Caco-2 (cell line): ENCODE measurements around the gene IGSF3. TPM values are rescaled to one million over a fixed set of nuclear protein-coding genes. Genes with fewer than 3 reads are reported as not detected.
A peak's percentile ranks its signal among the peaks of the same experiment; 100 is the strongest.
"Not testable (repeated sequence)": the region's sequence is repeated elsewhere in the genome, so short reads cannot be mapped to it uniquely, and the experiment has no call there.

Experiments used
- BruUV-seq: library from RNA; stranded (reverse); fragments of 400-500 nt; replicated peaks from 2 replicates; lab custom pipeline; 2021; lab: Mats Ljungman, UMichigan
- CTCF ChIA-PET: fragments of 300-600 bp; sonication (Branson Sonifier 250); formaldehyde crosslinking; loops from one replicate; lab custom pipeline; 2022; ENCODE audit warnings: antibody characterized with exemption; lab: Charles Lee
- POLR2A ChIA-PET: fragments of 300-600 bp; sonication (Branson Sonifier 250); formaldehyde crosslinking; loops from one replicate; lab custom pipeline; 2022; ENCODE audit warnings: antibody characterized with exemption; lab: Charles Lee
- DNase-seq, 2 experiments: peaks; one replicate each; pipeline versions ENCODE4 v3.0.0 to v3.0.0-alpha.2; 2020 to 2022
- H3K27me3 ChIP-seq: replicated peaks from 2 replicates; pipeline ENCODE4 v1.6.0; 2011; ENCODE audit warnings: low read length; ENCODE audit not compliant: control insufficient read depth, insufficient read depth
- H3K36me3 ChIP-seq: 2 replicates; pipeline ENCODE4 v1.5.1; 2011; ENCODE audit warnings: low read length; ENCODE audit not compliant: control insufficient read depth, insufficient read depth
- H3K4me1 ChIP-seq: fragments of 250-450 bp; sonication (Bioruptor Pico); 2 replicates; pipeline ENCODE4 v1.5.1; 2020; ENCODE audit warnings: mild to moderate bottlenecking
- H3K4me3 ChIP-seq: 2 replicates; pipeline ENCODE4 v1.5.1; 2011; ENCODE audit warnings: low read depth, mild to moderate bottlenecking, control low read depth, low read length
- H3K9me3 ChIP-seq: fragments of 250-450 bp; sonication (Bioruptor Pico); 2 replicates; pipeline ENCODE4 v1.5.1; 2020; ENCODE audit warnings: mild to moderate bottlenecking, moderate library complexity
- H3K27ac Mint-ChIP-seq: one replicate; pipeline ENCODE4 v1.8.0; 2022; ENCODE audit warnings: mixed read lengths; ENCODE audit not compliant: unreplicated experiment
- H3K27me3 Mint-ChIP-seq: one replicate; pipeline ENCODE4 v1.8.0; 2022; ENCODE audit warnings: mixed read lengths; ENCODE audit not compliant: insufficient read depth, unreplicated experiment
- H3K36me3 Mint-ChIP-seq: one replicate; pipeline ENCODE4 v1.8.0; 2022; ENCODE audit warnings: mild to moderate bottlenecking, mixed read lengths; ENCODE audit not compliant: insufficient read depth, unreplicated experiment
- H3K4me1 Mint-ChIP-seq: one replicate; pipeline ENCODE4 v1.8.0; 2022; ENCODE audit warnings: low read depth, mixed read lengths; ENCODE audit not compliant: unreplicated experiment
- H3K4me3 Mint-ChIP-seq: one replicate; pipeline ENCODE4 v1.8.0; 2022; ENCODE audit warnings: mild to moderate bottlenecking, moderate library complexity, mixed read lengths; ENCODE audit not compliant: unreplicated experiment
- H3K9me3 Mint-ChIP-seq: one replicate; pipeline ENCODE4 v1.8.0; 2022; ENCODE audit warnings: mixed read lengths; ENCODE audit not compliant: unreplicated experiment
- CTCF ChIP-seq, 2 experiments: fragments of 200-600 bp in 1 of 2; IDR thresholded peaks; 1 replicate in 1 of 2; 2 replicates in 1 of 2; pipeline versions ENCODE4 v1.5.1 to v1.8.0; 2011 to 2022; ENCODE audit warnings: antibody characterized with exemption in 1 of 2, control low read depth in 1 of 2, inconsistent platforms in 1 of 2, low read depth in 1 of 2, low read length in 1 of 2, mild to moderate bottlenecking in 1 of 2, moderate library complexity in 1 of 2; ENCODE audit not compliant: insufficient read depth in 1 of 2, severe bottlenecking in 1 of 2, unreplicated experiment in 1 of 2
- intact Hi-C: fragments of 100-400 bp; cut with micrococcal nuclease; formaldehyde crosslinking; loops from one replicate; pipeline ENCODE4 v1.10.0; 2022; ENCODE audit not compliant: unreplicated experiment
- total RNA-seq: library from RNA; stranded (reverse); gene quantifications from 2 replicates; pipeline ENCODE4 v1.2.3, GENCODE V29; 2022

Gene IGSF3
- total RNA-seq, 1 experiment from 2014 or later = 24.0 TPM

GRCh38 chr1:116654351-116654750 is 13.2 kb downstream of the IGSF3 start:
- CTCF ChIA-PET = no interaction called here
- Mint-ChIP-seq H3K36me3 (no peaks in the 10 kb centered on the region), H3K4me1 (peaks cover 12% of the 10 kb centered on the region), H3K4me3 (no peak overlapping the region), H3K27me3 (no peaks in the 10 kb centered on the region), H3K9me3 (peaks cover 6% of the 10 kb centered on the region), H3K27ac (no peak overlapping the region)
- peaks cover 8% of the 10 kb centered on the region; the same call in 1 of the 2 replicates for H3K4me1 ChIP-seq
- POLR2A ChIA-PET = no interaction called here
- no peak overlapping the region for H3K4me3 ChIP-seq
- H3K36me3 ChIP-seq = no peaks in the 10 kb centered on the region
- TF ChIP-seq CTCF (IDR thresholded peaks at IDR 0.05; ENCODE audit: insufficient read depth in 1 of 2, low read depth in 1 of 2, low read length in 1 of 2, severe bottlenecking in 1 of 2, unreplicated experiment in 1 of 2) = no peak
- no peaks in the 10 kb centered on the region for H3K9me3 ChIP-seq
- BruUV-seq = no TSS peak
- no peaks in the 10 kb centered on the region for H3K27me3 ChIP-seq
- DNase-seq = no peak
- intact Hi-C loops = no loop called here

- POLR2A ChIA-PET, H3K27ac Mint-ChIP-seq, intact Hi-C loops, CTCF ChIA-PET, H3K27me3 ChIP-seq, DNase-seq, H3K36me3 ChIP-seq, H3K27me3 Mint-ChIP-seq, H3K36me3 Mint-ChIP-seq, H3K9me3 ChIP-seq, BruUV-seq, H3K4me3 Mint-ChIP-seq, H3K4me3 ChIP-seq: not testable (repeated sequence)
- H3K4me1 ChIP-seq = peaks cover 15% of the 10 kb centered on the region
- Mint-ChIP-seq H3K9me3 (peaks cover 10% of the 10 kb centered on the region), H3K4me1 (peaks cover 16% of the 10 kb centered on the region)
Observed at GRCh38 chr1:116652598-116652997, 14.9 kb downstream of the IGSF3 start.

GRCh38 chr1:116650781-116651180 is 16.8 kb downstream of the IGSF3 start:
- H3K27ac Mint-ChIP-seq, CTCF ChIA-PET, POLR2A ChIA-PET, intact Hi-C loops, H3K4me3 Mint-ChIP-seq, H3K36me3 ChIP-seq, H3K9me3 ChIP-seq, H3K27me3 Mint-ChIP-seq, H3K36me3 Mint-ChIP-seq, H3K27me3 ChIP-seq, BruUV-seq, H3K4me3 ChIP-seq, DNase-seq: not testable (repeated sequence)
- peaks cover 32% of the 10 kb centered on the region for H3K4me1 ChIP-seq
- Mint-ChIP-seq H3K4me1 (peaks cover 30% of the 10 kb centered on the region), H3K9me3 (peaks cover 10% of the 10 kb centered on the region)

- DNase-seq, intact Hi-C loops, H3K9me3 ChIP-seq, H3K36me3 ChIP-seq, CTCF ChIA-PET, H3K27me3 Mint-ChIP-seq, POLR2A ChIA-PET, H3K36me3 Mint-ChIP-seq, H3K4me3 Mint-ChIP-seq, H3K27me3 ChIP-seq, BruUV-seq, H3K4me3 ChIP-seq: not testable (repeated sequence)
- Mint-ChIP-seq H3K9me3 (peaks cover 10% of the 10 kb centered on the region), H3K4me1 (peaks cover 33% of the 10 kb centered on the region), H3K27ac (peak overlapping the region; percentile 32)
- peaks cover 32% of the 10 kb centered on the region for H3K4me1 ChIP-seq
Observed at GRCh38 chr1:116649041-116649440, 18.5 kb downstream of the IGSF3 start.

GRCh38 chr1:116648325-116648724 is 19.2 kb downstream of the IGSF3 start:
- intact Hi-C loops = not testable (repeated sequence)

GRCh38 chr1:116647186-116647585 is 20.3 kb downstream of the IGSF3 start:
- H3K36me3 ChIP-seq, H3K4me3 ChIP-seq, H3K36me3 Mint-ChIP-seq, H3K9me3 ChIP-seq, POLR2A ChIA-PET, BruUV-seq, intact Hi-C loops, H3K27me3 ChIP-seq, H3K27me3 Mint-ChIP-seq: not testable (repeated sequence)
- H3K4me1 ChIP-seq = peaks cover 48% of the 10 kb centered on the region
- peak overlapping the region; percentile 17 for H3K4me3 Mint-ChIP-seq
- peaks cover 39% of the 10 kb centered on the region for H3K4me1 Mint-ChIP-seq
- H3K27ac Mint-ChIP-seq = peak overlapping the region; percentile 56
- peaks cover 10% of the 10 kb centered on the region for H3K9me3 Mint-ChIP-seq
- CTCF ChIA-PET = interaction anchor here (0.6 kb wide), 1 partner anchor 30 kb away, joined by 3 read pairs; no protein-coding TSS in a partner anchor
- DNase-seq = peak; percentile 71 to 87

More at GRCh38 chr1:116648325-116648724, 19.2 kb downstream of the IGSF3 start:
- peak in 1 of 2 experiments; percentile 43 for DNase-seq
- Mint-ChIP-seq H3K9me3 (peaks cover 10% of the 10 kb centered on the region), H3K4me1 (peaks cover 36% of the 10 kb centered on the region), H3K27ac (peak overlapping the region; percentile 32)
- H3K27me3 ChIP-seq, H3K4me3 ChIP-seq, H3K27me3 Mint-ChIP-seq, H3K9me3 ChIP-seq, BruUV-seq, CTCF ChIA-PET, H3K36me3 Mint-ChIP-seq, H3K4me3 Mint-ChIP-seq, POLR2A ChIA-PET, H3K36me3 ChIP-seq: not testable (repeated sequence)
- peaks cover 37% of the 10 kb centered on the region for H3K4me1 ChIP-seq
